Esophagus squamous epithelium (tissue), 4 donors: ENCODE results near the gene HRCT1.

Experiments
- CTCF ChIP-seq, 6 experiments: fragments of 450-650 bp in 4 of 6; fragments of 200-600 bp in 2 of 6; sonication (generic) in 2 of 6; IDR thresholded peaks; one replicate each; pipeline ENCODE4 v1.5.1; 2016 to 2019; ENCODE audit warnings: antibody characterized with exemption in 6 of 6, mild to moderate bottlenecking in 4 of 6, moderate library complexity in 4 of 6
- POLR2A ChIP-seq, 4 donors: fragments of 450-650 bp; IDR thresholded peaks; one replicate each; pipeline ENCODE4 v1.6.1; 2017; ENCODE audit warnings: antibody characterized with exemption in 4 of 4, mild to moderate bottlenecking in 4 of 4, moderate library complexity in 3 of 4

DNA sequence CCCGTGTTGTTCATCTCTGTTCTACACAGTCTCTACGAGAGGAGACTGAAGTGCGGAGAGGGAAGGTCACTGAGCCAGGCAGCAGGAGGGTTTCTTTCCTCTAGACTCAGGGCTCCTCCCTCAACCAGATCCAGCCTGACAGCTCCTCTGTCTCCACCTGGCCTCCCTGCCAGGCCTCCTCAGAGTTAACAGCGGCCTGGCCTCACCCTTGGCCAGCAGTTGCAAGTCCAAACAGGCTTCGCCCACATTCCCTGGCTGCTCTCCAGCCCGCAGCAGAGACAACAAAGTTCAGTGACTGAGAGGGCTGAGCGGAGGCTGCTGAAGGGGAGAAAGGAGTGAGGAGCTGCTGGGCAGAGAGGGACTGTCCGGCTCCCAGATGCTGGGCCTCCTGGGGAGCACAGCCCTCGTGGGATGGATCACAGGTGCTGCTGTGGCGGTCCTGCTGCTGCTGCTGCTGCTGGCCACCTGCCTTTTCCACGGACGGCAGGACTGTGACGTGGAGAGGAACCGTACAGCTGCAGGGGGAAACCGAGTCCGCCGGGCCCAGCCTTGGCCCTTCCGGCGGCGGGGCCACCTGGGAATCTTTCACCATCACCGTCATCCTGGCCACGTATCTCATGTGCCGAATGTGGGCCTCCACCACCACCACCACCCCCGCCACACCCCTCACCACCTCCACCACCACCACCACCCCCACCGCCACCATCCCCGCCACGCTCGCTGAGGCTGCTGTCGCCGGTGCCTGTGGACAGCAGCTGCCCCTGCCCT lies at the start of gene HRCT1:
- TF ChIP-seq CTCF (IDR thresholded peaks at IDR 0.05) (no peak), POLR2A (IDR thresholded peaks at IDR 0.05) (peak in 1 of 4 donors; percentile 30)
